ENCODE results near the gene C2.

C2 gene

DNA sequence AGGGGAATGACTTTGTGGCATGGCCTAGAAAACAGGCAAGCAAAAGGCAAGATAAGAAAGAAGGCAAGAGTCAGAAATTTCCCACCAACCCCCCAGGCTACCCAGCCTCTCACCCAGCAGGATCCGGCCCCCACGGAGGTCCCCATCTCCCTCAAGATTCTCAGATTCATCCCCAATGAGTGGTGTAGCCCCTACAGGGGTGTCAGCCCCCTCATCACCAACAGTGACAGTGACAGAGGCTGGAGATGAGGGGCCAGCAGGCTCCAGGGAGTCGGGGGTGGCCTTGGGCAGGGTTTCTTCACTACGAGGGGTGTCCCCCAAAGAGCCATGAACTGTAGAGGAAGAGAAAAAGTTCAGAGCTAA, 31.0 kb upstream of the C2 start:
- Histone ChIP-seq H3K9ac (ENCODE audit: insufficient read length) (peak overlapping the region; percentile 89), H3K27ac (peak overlapping the region; percentile 9; the same call in 1 of the 2 replicates), H3K9me3 (ENCODE audit: low read depth, low read length) (no peaks in the 10 kb centered on the region), H3K4me3 (peak overlapping the region; percentile 97), H3K36me3 (ENCODE audit: insufficient read depth, low read length) (peaks cover 44% of the 10 kb centered on the region)
- TF ChIP-seq POLR2AphosphoS5 (IDR thresholded peaks at IDR 0.05; ENCODE audit: borderline replicate concordance, low read depth, low read length): no peak
- no peak for TF ChIP-seq EZH2 (IDR thresholded peaks at IDR 0.05)
- no peak for TF ChIP-seq FOXP2 (optimal IDR thresholded peaks at IDR 0.05; ENCODE audit: control extremely low read depth, extremely low read length, insufficient read depth)
- DNase-seq (ENCODE audit: low read depth, low spot score): no peak

DNA sequence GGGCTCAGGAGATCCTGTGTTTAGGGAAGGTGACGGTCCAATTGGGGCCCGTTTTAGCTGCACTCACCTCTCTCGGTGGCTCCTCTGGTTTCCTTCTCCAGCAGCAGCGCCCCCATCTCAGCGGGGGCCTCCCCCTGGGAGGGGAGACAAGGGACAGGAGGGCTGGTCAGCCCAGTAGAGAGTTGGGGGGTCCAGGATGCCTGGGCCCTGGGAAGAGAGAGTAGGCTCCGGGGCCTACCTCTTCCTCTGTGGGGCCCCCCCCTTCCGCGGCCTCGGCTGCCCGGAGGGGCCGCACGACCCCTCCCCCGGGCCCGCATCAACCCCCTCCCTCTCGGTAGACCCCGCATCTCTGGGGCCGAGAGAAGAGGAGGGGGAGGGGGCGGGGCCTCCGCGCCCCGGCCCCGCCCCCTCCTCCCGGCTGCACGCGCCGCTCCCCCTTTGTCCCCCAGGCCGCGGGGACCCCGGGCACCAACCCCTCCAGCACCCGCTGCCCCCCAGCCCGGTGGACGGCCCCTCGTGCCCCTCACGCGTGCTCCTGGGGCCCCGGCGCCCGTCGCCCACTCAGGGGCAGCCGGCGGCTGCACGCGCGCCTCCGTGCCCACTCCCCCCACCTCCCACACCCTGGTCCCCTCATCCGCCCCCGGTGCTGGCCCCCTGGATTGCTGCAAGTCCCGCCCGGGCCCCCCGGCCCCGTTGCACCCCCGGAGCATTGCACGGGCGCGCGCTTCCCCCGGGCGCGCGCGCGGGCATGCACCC, 30.5 kb upstream of the C2 start:
- no peak for TF ChIP-seq POLR2AphosphoS5 (IDR thresholded peaks at IDR 0.05; ENCODE audit: borderline replicate concordance, low read depth, low read length)
- no peak for TF ChIP-seq FOXP2 (optimal IDR thresholded peaks at IDR 0.05; ENCODE audit: control extremely low read depth, extremely low read length, insufficient read depth)
- no peak for TF ChIP-seq EZH2 (IDR thresholded peaks at IDR 0.05)
- peak overlapping the region; percentile 97 for H3K4me3 ChIP-seq
- H3K27ac ChIP-seq: peak overlapping the region; percentile 9; the same call in 1 of the 2 replicates
- H3K36me3 ChIP-seq (ENCODE audit: insufficient read depth, low read length): peaks cover 38% of the 10 kb centered on the region
- DNase-seq (ENCODE audit: low read depth, low spot score): no peak
- H3K9me3 ChIP-seq (ENCODE audit: low read depth, low read length): no peaks in the 10 kb centered on the region
- H3K9ac ChIP-seq (ENCODE audit: insufficient read length): peak overlapping the region; percentile 89

GRCh38 chr6:31897612-31898382, 29.7 kb upstream of the C2 start, which contains the start of gene EHMT2:
TSS of gene EHMT2 (minus strand) at chr6:31897698. CDS start at chr6:31897677, 21 bp downstream.
- no peak for TF ChIP-seq FOXP2 (optimal IDR thresholded peaks at IDR 0.05; ENCODE audit: control extremely low read depth, extremely low read length, insufficient read depth)
- peak; percentile 86 for TF ChIP-seq POLR2AphosphoS5 (IDR thresholded peaks at IDR 0.05; ENCODE audit: borderline replicate concordance, low read depth, low read length)
- H3K9ac ChIP-seq (ENCODE audit: insufficient read length): peak within 1 kb of the TSS; percentile 89
- no peak for DNase-seq (ENCODE audit: low read depth, low spot score)
- peak within 1 kb of the TSS; percentile 83 for H3K27ac ChIP-seq
- H3K36me3 ChIP-seq (ENCODE audit: insufficient read depth, low read length): peaks cover 30% of the 10 kb centered on the region
- peak within 1 kb of the TSS; percentile 97 for H3K4me3 ChIP-seq
- no peaks in the 10 kb centered on the region for H3K9me3 ChIP-seq (ENCODE audit: low read depth, low read length)

DNA sequence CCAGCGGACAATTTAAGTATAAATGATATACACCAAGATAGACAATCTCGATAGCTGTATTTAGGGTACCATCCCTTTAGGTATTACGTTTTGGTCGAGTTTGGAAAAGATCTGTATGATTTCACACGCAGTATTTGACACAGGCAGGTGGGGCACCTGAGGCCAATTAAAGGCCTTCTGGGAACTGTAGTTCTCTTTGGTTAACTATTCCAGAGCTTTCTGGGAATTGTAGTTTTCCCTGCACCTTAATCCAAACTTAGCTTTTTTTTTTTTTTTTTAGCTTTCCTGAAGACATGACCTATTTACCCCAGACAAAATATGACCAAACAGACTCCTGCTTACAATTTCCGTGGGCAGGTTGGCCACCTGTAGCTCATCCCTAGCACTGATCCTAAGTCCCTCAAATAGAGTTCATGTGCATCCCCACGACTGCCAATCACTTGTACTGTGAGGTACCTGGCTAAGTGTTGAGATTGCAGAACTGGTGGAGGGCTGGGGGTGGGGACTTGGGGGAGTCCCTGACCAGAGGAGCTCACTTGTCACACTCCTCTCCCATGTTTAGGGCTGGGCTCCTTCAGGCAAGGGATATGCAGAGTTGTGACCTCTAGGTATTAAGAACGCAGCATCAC, 29.0 kb upstream of the C2 start:
- H3K9me3 ChIP-seq (ENCODE audit: low read depth, low read length): no peaks in the 10 kb centered on the region
- peak overlapping the region; percentile 97 for H3K4me3 ChIP-seq
- peak overlapping the region; percentile 83; the same call in 1 of the 2 replicates for H3K27ac ChIP-seq
- no peak for DNase-seq (ENCODE audit: low read depth, low spot score)
- H3K36me3 ChIP-seq (ENCODE audit: insufficient read depth, low read length): peaks cover 23% of the 10 kb centered on the region
- H3K9ac ChIP-seq (ENCODE audit: insufficient read length): peak overlapping the region; percentile 89
- TF ChIP-seq EZH2 (IDR thresholded peaks at IDR 0.05) (no peak), FOXP2 (optimal IDR thresholded peaks at IDR 0.05; ENCODE audit: control extremely low read depth, extremely low read length, insufficient read depth) (no peak), POLR2AphosphoS5 (IDR thresholded peaks at IDR 0.05; ENCODE audit: borderline replicate concordance, low read depth, low read length) (no peak)

DNA sequence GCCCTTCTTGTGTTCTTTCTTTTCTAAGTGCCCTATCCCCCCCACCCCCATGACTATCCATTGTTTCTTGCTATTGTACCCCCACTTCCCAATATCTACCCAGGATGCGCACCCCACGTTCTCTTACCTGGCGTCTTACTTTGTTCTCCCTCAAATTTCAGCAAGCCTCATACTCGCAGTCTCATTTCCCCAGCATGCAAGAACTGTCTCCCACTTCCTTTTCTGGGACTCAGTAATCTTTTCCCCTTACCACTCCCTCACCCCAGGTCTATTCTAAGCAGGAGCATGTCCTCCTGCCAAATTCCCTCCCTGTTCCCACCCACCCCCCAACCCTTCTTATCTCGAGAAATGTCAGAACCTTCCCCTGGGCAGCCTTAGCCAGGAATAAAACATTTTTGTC, 28.3 kb upstream of the C2 start:
- no peak for DNase-seq (ENCODE audit: low read depth, low spot score)
- Histone ChIP-seq H3K9me3 (ENCODE audit: low read depth, low read length) (no peaks in the 10 kb centered on the region), H3K36me3 (ENCODE audit: insufficient read depth, low read length) (peaks cover 20% of the 10 kb centered on the region), H3K4me3 (peak overlapping the region; percentile 97), H3K9ac (ENCODE audit: insufficient read length) (no peak overlapping the region), H3K27ac (peak overlapping the region; percentile 46)
- TF ChIP-seq EZH2 (IDR thresholded peaks at IDR 0.05) (no peak), FOXP2 (optimal IDR thresholded peaks at IDR 0.05; ENCODE audit: control extremely low read depth, extremely low read length, insufficient read depth) (no peak), POLR2AphosphoS5 (IDR thresholded peaks at IDR 0.05; ENCODE audit: borderline replicate concordance, low read depth, low read length) (no peak)

- TF ChIP-seq FOXP2 (optimal IDR thresholded peaks at IDR 0.05; ENCODE audit: control extremely low read depth, extremely low read length, insufficient read depth) (no peak), POLR2AphosphoS5 (IDR thresholded peaks at IDR 0.05; ENCODE audit: borderline replicate concordance, low read depth, low read length) (no peak), EZH2 (IDR thresholded peaks at IDR 0.05) (no peak)
- Histone ChIP-seq H3K27ac (peak overlapping the region; percentile 46), H3K9ac (ENCODE audit: insufficient read length) (no peak overlapping the region), H3K9me3 (ENCODE audit: low read depth, low read length) (no peaks in the 10 kb centered on the region), H3K4me3 (no peak overlapping the region), H3K36me3 (ENCODE audit: insufficient read depth, low read length) (peaks cover 12% of the 10 kb centered on the region)
- no peak for DNase-seq (ENCODE audit: low read depth, low spot score)
Measured at GRCh38 chr6:31899882-31900722, 27.4 kb upstream of the C2 start.

- Histone ChIP-seq H3K27ac (peak overlapping the region; percentile 89; the same call in 1 of the 2 replicates), H3K9ac (ENCODE audit: insufficient read length) (no peak overlapping the region), H3K9me3 (ENCODE audit: low read depth, low read length) (no peaks in the 10 kb centered on the region), H3K4me3 (peak overlapping the region; percentile 79), H3K36me3 (ENCODE audit: insufficient read depth, low read length) (peaks cover 4% of the 10 kb centered on the region)
- DNase-seq (ENCODE audit: low read depth, low spot score): no peak
- no peak for TF ChIP-seq FOXP2 (optimal IDR thresholded peaks at IDR 0.05; ENCODE audit: control extremely low read depth, extremely low read length, insufficient read depth)
- TF ChIP-seq POLR2AphosphoS5 (IDR thresholded peaks at IDR 0.05; ENCODE audit: borderline replicate concordance, low read depth, low read length): peak; percentile 42; the same call in 1 of the 2 replicates
- TF ChIP-seq EZH2 (IDR thresholded peaks at IDR 0.05): no peak
Measured at GRCh38 chr6:31900917-31901414, 26.6 kb upstream of the C2 start.

All from SK-N-MC (cell line).